Tibial nerve (tissue), 4 donors: Measurements from ENCODE around the gene RTP5.

Experiments
- EP300 ChIP-seq, 2 donors: sonication (generic); formaldehyde crosslinking; IDR thresholded peaks; one replicate each; pipeline ENCODE4 v1.6.1; 2017; ENCODE audit warnings: antibody characterized with exemption in 2 of 2, mild to moderate bottlenecking in 1 of 2
- POLR2A ChIP-seq, 2 donors: fragments of 450-650 bp; IDR thresholded peaks; one replicate each; pipeline ENCODE4 v1.6.1; 2017; ENCODE audit warnings: antibody characterized with exemption in 2 of 2, mild to moderate bottlenecking in 2 of 2, moderate library complexity in 2 of 2
- TF ChIP-seq, protein P1 (sequence below), 5 experiments: fragments of 200-600 bp in 3 of 5; fragments of 450-650 bp in 2 of 5; sonication (generic) in 3 of 5; IDR thresholded peaks; one replicate each; pipeline ENCODE4 v1.5.1; 2016 to 2019; ENCODE audit warnings: antibody characterized with exemption in 5 of 5, mild to moderate bottlenecking in 3 of 5, moderate library complexity in 2 of 5

DNA sequence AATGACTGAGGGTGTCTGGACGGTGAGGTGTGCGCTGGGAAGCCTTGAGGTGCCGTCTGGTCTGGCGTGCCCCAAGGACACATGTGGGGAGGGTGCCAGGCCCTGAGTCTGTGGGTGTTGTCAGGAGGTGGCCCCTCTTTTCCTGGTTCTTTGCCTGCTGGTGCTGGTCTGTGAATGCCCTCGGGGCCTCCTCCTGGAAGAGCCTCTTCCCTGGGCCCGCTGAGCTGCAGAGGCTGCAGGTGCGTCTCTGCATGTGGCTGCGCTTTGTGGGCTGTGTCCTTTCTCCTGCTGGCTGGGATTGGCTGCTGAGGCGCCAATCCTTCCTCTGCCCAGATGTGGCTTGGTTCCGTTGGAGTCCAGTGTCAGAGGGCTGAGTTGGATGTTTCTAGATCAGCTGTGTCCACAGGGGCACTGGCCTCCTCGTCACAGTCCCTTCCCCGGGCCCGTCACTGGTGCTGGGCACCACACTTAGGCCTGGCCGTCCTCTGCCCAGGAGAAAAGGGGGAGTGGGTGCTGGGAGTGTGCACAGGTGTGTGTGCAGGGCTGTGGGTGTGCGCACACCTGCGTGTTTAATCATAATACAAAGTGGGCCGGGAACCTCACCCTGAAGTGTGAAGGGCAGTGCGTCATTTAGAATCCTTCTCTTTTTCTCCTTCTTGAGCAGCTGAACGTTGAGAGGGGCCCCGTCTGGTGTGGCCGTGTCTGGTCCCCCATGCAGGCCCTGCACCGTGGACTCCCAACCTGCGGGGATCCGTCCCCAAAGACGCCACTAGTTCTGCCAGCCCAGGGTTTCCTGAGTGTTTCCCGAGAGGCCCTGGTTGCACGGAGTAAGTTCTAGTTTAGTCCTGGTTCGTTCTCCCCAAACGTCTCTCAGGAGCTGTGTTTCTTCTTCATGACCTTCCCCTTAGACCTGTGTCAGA lies 35.5 kb downstream of the RTP5 start:
- TF ChIP-seq, protein P1, sequence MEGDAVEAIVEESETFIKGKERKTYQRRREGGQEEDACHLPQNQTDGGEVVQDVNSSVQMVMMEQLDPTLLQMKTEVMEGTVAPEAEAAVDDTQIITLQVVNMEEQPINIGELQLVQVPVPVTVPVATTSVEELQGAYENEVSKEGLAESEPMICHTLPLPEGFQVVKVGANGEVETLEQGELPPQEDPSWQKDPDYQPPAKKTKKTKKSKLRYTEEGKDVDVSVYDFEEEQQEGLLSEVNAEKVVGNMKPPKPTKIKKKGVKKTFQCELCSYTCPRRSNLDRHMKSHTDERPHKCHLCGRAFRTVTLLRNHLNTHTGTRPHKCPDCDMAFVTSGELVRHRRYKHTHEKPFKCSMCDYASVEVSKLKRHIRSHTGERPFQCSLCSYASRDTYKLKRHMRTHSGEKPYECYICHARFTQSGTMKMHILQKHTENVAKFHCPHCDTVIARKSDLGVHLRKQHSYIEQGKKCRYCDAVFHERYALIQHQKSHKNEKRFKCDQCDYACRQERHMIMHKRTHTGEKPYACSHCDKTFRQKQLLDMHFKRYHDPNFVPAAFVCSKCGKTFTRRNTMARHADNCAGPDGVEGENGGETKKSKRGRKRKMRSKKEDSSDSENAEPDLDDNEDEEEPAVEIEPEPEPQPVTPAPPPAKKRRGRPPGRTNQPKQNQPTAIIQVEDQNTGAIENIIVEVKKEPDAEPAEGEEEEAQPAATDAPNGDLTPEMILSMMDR (IDR thresholded peaks at IDR 0.05), result no peak
- TF ChIP-seq EP300 (IDR thresholded peaks at IDR 0.05) (no peak), POLR2A (IDR thresholded peaks at IDR 0.05) (no peak)
